Measurements from ENCODE around the gene ABCC1. TPM values are rescaled to one million over a fixed set of nuclear protein-coding genes. Genes with fewer than 3 reads are reported as not detected.

The ABCC1 gene
- total RNA-seq, 1 experiment from 2014 or later: 16.1 TPM

DNA sequence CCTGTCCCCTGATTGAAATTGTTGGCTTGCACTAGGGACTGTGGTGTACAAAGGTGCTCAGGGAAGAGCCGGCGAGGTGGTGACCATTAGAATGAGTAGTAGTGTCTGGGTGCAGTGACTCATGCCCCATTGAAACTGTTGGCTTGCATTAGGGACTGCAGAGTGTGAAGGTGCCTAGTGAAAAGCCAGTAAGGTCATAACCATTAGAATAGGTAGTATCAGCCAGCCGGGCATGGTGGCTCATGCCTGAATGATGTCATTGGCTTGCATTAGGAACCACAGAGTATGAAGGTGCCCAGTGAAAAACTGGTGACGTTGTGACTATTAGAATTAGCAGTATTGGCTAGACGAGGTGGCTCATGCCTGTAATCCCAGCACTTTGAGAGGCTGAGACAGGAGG, 195.0 kb downstream of the ABCC1 start:
- ATAC-seq: peak; percentile 48
- POLR2A ChIA-PET (ENCODE audit: unreplicated experiment): no interaction called here
- Histone ChIP-seq H3K79me2 (ENCODE audit: low read length) (no peaks in the 10 kb centered on the region), H3F3A (ENCODE audit: low read length, unreplicated experiment) (no peaks in the 10 kb centered on the region), H3K9me3 (ENCODE audit: low read length) (no peaks in the 10 kb centered on the region), H3K27ac (ENCODE audit: low read length) (no peak overlapping the region), H2AFZ (ENCODE audit: low read length) (no peak overlapping the region), H3K36me3 (ENCODE audit: low read depth, low read length) (no peaks in the 10 kb centered on the region), H3K4me1 (ENCODE audit: insufficient read depth, low read length) (no peaks in the 10 kb centered on the region), H3K4me2 (ENCODE audit: low read length) (no peak overlapping the region), H4K20me1 (ENCODE audit: low read length) (no peaks in the 10 kb centered on the region), H3K9ac (ENCODE audit: low read length) (no peak overlapping the region), H3K9me2 (replicated peaks; ENCODE audit: low read length) (no peaks in the 10 kb centered on the region), H3K4me3 (ENCODE audit: low read length) (no peak overlapping the region), H3K27me3 (ENCODE audit: low read length) (no peaks in the 10 kb centered on the region)
- no TSS peak for BruUV-seq (replicated peaks)
- CTCF ChIA-PET: no interaction called here
- DNase-seq: peak; percentile 7
- TF ChIP-seq CTCF (conservative IDR thresholded peaks at IDR 0.05; ENCODE audit: low read depth, low read length): no peak
- intact Hi-C loops (cut with micrococcal nuclease): no loop called here

DNA sequence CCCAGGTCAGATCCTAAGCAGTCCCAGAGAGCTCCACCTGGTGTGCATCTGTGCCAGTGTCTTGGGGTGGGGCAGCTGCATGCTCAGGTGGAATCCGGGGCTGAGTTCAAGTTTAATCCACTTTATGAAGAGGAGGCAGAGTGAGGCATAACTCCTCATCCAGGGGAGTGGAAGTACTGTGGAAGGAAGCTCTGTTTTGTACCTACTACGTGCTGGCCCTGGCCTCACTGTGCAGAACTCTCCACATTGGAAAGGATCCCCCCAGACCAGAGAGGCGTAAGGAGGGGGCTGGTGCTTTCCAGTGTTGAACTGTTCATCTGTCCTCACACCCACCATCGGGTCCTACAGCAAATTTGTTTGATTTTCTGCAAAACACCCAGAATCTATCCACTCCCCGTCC, 195.9 kb downstream of the ABCC1 start:
- ChIA-PET CTCF (no interaction called here), POLR2A (ENCODE audit: unreplicated experiment) (no interaction called here)
- Histone ChIP-seq H4K20me1 (ENCODE audit: low read length) (no peaks in the 10 kb centered on the region), H2AFZ (ENCODE audit: low read length) (no peak overlapping the region), H3K4me3 (ENCODE audit: low read length) (no peak overlapping the region), H3K9me3 (ENCODE audit: low read length) (no peaks in the 10 kb centered on the region), H3K27ac (ENCODE audit: low read length) (no peak overlapping the region), H3K79me2 (ENCODE audit: low read length) (no peaks in the 10 kb centered on the region), H3F3A (ENCODE audit: low read length, unreplicated experiment) (no peaks in the 10 kb centered on the region), H3K36me3 (ENCODE audit: low read depth, low read length) (no peaks in the 10 kb centered on the region), H3K4me1 (ENCODE audit: insufficient read depth, low read length) (no peaks in the 10 kb centered on the region), H3K4me2 (ENCODE audit: low read length) (no peak overlapping the region), H3K9me2 (replicated peaks; ENCODE audit: low read length) (no peaks in the 10 kb centered on the region), H3K9ac (ENCODE audit: low read length) (no peak overlapping the region), H3K27me3 (ENCODE audit: low read length) (no peaks in the 10 kb centered on the region)
- DNase-seq: no peak
- intact Hi-C loops (cut with micrococcal nuclease): no loop called here
- no peak for TF ChIP-seq CTCF (conservative IDR thresholded peaks at IDR 0.05; ENCODE audit: low read depth, low read length)
- TF ChIP-seq EZH2 (IDR thresholded peaks at IDR 0.05; ENCODE audit: low read length, unreplicated experiment): no peak
- no peak for TF ChIP-seq EZH2phosphoT487 (IDR thresholded peaks at IDR 0.05; ENCODE audit: borderline replicate concordance, low read length)
- BruUV-seq (replicated peaks): no TSS peak
- no peak for ATAC-seq

GRCh38 chr16:16146380-16147315, 197.2 kb downstream of the ABCC1 start:
- Histone ChIP-seq H3K9me3 (ENCODE audit: low read length) (no peaks in the 10 kb centered on the region), H2AFZ (ENCODE audit: low read length) (no peak overlapping the region), H3K27ac (ENCODE audit: low read length) (no peak overlapping the region), H3K9me2 (replicated peaks; ENCODE audit: low read length) (no peaks in the 10 kb centered on the region), H3K79me2 (ENCODE audit: low read length) (no peaks in the 10 kb centered on the region), H3K4me2 (ENCODE audit: low read length) (no peak overlapping the region), H3F3A (ENCODE audit: low read length, unreplicated experiment) (no peaks in the 10 kb centered on the region), H3K36me3 (ENCODE audit: low read depth, low read length) (no peaks in the 10 kb centered on the region), H3K9ac (ENCODE audit: low read length) (no peak overlapping the region), H4K20me1 (ENCODE audit: low read length) (no peaks in the 10 kb centered on the region), H3K4me1 (ENCODE audit: insufficient read depth, low read length) (peaks cover 5% of the 10 kb centered on the region; the same call in 1 of the 2 replicates), H3K27me3 (ENCODE audit: low read length) (no peaks in the 10 kb centered on the region), H3K4me3 (ENCODE audit: low read length) (no peak overlapping the region)
- intact Hi-C loops (cut with micrococcal nuclease): no loop called here
- TF ChIP-seq EZH2phosphoT487 (IDR thresholded peaks at IDR 0.05; ENCODE audit: borderline replicate concordance, low read length): no peak
- TF ChIP-seq EZH2 (IDR thresholded peaks at IDR 0.05; ENCODE audit: low read length, unreplicated experiment): no peak
- TF ChIP-seq CTCF (conservative IDR thresholded peaks at IDR 0.05; ENCODE audit: low read depth, low read length): no peak
- POLR2A ChIA-PET (ENCODE audit: unreplicated experiment): no interaction called here
- no peak for DNase-seq
- no peak for ATAC-seq
- CTCF ChIA-PET: no interaction called here
- no TSS peak for BruUV-seq (replicated peaks)

All from PC-3 (cell line).